ENCODE measurements around the gene KSR2.

Gene KSR2

DNA sequence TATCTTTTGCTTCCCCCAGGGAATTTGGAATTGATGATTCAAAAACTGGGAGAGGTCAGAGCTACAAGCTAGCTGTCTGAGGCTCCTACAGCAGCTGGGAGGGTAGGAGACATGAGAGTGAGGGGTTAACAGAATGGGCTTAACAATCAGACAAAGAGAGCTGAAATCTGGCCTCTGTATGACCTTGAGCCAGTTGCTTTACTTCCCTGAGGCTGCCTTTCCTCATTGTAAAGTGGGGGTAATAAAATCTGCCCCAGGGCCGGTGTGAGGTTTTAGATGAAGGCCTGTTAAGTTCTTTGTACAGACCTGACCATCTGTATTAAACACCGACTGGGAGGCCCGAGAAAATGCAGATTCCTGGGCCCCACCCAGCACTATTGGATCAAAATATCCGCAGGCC lies 443.0 kb downstream of the KSR2 start:
- Mint-ChIP-seq H3K4me3 (no peak overlapping the region), H3K4me1 (no peaks in the 10 kb centered on the region), H3K27ac (no peak overlapping the region), H3K9me3 (no peaks in the 10 kb centered on the region), H3K36me3 (no peaks in the 10 kb centered on the region)
- no peak for ATAC-seq
- no peak for DNase-seq (ENCODE audit: low spot score in 2 of 2)

DNA sequence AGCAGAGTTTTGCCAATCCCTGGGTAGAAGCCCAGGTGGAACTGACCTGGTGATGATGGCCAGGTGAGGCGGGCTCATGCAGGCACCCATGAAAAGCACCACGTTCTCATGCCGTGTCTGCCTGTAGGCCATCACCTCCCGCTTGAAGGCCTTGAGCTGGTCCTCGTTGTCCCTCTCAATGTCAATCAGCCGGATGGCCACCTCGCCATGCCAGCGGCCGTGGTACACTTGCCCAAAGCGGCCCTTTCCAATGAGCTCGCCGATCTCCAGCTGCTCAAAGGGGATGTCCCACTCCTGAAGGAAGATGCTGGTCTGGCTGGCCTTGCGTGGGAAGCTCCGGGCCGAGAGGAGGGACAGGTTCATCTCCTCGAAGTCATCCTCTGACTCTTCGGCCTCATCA lies 444.0 kb downstream of the KSR2 start:
- H3K27ac Mint-ChIP-seq, result no peak overlapping the region
- no peaks in the 10 kb centered on the region for H3K4me1 Mint-ChIP-seq
- DNase-seq (ENCODE audit: low spot score in 2 of 2) (no peak), ATAC-seq (no peak)
- no peak overlapping the region for H3K4me3 Mint-ChIP-seq
- no peaks in the 10 kb centered on the region for H3K36me3 Mint-ChIP-seq
- no peaks in the 10 kb centered on the region for H3K9me3 Mint-ChIP-seq

DNA sequence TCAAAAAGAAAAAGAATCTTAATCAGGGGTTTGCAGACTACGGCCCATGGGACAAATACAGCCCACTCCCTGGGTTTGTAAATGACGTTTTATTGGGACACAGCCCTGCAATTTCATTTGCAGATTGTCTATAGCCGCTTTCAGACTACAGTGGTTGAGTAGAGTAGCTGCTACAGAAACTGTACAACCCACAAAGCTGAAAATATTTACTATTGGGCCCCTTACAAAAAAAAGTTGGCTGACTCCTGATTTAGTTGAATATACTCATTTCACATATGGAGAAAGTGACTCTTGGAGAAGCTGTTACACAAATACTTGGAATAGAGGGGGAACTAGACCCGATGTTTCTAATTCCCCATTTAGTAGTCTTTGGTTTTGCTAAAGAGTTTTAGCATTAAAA lies 444.8 kb downstream of the KSR2 start:
- Mint-ChIP-seq H3K4me3 (no peak overlapping the region), H3K27ac (no peak overlapping the region), H3K9me3 (no peaks in the 10 kb centered on the region), H3K4me1 (no peaks in the 10 kb centered on the region), H3K36me3 (no peaks in the 10 kb centered on the region)
- no peak for ATAC-seq
- no peak for DNase-seq (ENCODE audit: low spot score in 2 of 2)

DNA sequence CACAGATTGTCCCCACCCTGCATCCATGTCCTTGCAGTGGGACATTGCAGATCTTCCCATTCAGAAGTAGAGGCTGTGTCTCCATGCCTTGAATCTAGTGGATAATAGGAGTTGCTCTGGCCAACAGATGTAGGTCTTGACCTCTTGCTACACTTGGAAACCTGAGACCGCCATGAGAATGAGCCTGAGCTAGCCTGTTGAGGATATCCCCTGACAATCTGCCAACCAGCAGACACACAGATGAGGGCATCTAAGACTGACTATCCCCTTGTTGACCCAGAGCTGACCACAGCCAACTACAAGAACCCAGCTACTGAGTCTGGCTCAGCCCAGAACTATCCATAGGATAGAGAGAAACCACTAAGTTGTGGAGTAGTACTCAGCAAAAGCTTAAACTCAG lies 446.2 kb downstream of the KSR2 start:
- no peak overlapping the region for H3K27ac Mint-ChIP-seq
- no peak for ATAC-seq
- H3K4me1 Mint-ChIP-seq, result no peaks in the 10 kb centered on the region
- no peaks in the 10 kb centered on the region for H3K36me3 Mint-ChIP-seq
- no peak for DNase-seq (ENCODE audit: low spot score in 2 of 2)
- no peak overlapping the region for H3K4me3 Mint-ChIP-seq
- peaks cover 4% of the 10 kb centered on the region for H3K9me3 Mint-ChIP-seq

DNA sequence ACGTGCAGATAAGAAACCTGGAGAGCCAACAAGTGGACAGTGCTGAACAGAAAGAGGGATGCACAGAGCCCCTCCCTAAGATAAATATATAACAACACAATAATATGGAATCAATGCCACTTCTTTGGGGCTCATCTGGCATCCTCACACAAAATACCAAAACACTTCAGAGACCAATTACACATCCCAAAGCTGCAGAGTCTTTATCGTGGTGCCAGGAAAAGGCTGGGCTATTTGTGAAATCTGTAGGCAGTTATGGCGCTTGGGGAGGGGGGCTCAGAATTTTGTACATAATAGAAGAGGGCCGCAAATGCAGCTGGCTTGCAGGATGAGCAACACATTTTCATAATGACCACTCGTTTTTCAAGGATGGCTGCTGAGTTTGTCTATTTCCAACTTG lies 446.9 kb downstream of the KSR2 start:
- no peak overlapping the region for H3K4me3 Mint-ChIP-seq
- peaks cover 4% of the 10 kb centered on the region for H3K9me3 Mint-ChIP-seq
- no peaks in the 10 kb centered on the region for H3K36me3 Mint-ChIP-seq
- ATAC-seq, result no peak
- DNase-seq (ENCODE audit: low spot score in 2 of 2), result no peak
- H3K4me1 Mint-ChIP-seq, result no peaks in the 10 kb centered on the region
- H3K27ac Mint-ChIP-seq, result no peak overlapping the region

DNA sequence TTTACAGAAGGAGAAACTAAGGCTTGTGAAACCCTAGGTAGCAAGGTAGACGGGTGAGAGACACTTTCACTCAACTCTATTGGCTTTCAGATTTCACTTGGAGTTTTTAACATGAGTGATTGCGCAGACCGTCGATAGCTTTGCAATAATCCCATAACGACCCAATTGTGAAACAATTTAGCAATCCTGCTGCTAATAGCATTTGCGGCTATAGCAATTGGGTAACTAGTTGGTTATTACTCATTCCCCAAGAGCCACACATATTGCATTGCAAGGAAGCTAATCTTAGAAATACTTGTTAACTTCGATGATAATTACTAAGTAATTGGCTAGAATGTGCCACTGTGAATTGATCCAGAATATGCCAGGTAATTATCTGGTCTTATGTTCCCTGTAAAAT lies 447.4 kb downstream of the KSR2 start:
- H3K9me3 Mint-ChIP-seq, result peaks cover 4% of the 10 kb centered on the region
- H3K36me3 Mint-ChIP-seq, result no peaks in the 10 kb centered on the region
- no peak for ATAC-seq
- H3K4me1 Mint-ChIP-seq, result no peaks in the 10 kb centered on the region
- H3K27ac Mint-ChIP-seq, result no peak overlapping the region
- H3K4me3 Mint-ChIP-seq, result no peak overlapping the region
- no peak for DNase-seq (ENCODE audit: low spot score in 2 of 2)

DNA sequence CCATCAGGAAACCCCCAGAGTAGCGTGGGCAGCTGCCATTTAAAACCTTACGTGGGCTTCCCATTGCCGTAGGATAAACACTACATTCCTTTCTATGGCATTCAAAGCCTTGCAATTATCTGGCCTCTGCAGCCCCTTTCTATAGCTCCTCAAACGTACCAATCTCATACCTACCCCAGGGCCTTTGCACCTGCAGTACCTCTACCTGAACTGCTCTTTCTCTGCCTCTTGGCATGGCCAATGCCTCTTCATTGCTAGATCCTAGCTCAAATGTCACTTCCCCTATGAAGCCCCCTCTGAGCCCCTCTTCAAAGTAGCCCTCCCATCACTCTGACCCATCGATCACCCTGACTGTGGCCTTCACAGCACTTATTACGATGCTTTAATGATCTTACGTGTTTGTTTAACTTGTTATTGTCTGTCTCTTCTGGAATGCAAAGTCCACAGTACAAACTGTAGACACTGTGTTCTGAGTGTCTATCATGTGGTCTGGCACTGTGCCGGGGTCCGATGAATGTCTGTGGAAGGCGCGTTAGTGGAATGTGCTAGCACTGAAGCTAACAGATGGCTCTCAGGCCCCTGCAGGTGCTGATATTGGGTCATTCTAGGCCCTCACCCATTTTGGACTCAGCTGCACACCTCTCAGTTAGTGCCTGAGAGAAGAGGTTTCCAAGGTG lies 450.1 kb downstream of the KSR2 start:
- Mint-ChIP-seq H3K4me1 (no peaks in the 10 kb centered on the region), H3K27ac (no peak overlapping the region), H3K4me3 (no peak overlapping the region), H3K9me3 (peaks cover 8% of the 10 kb centered on the region), H3K36me3 (no peaks in the 10 kb centered on the region)
- DNase-seq (ENCODE audit: low spot score in 2 of 2) (no peak), ATAC-seq (no peak)

DNA sequence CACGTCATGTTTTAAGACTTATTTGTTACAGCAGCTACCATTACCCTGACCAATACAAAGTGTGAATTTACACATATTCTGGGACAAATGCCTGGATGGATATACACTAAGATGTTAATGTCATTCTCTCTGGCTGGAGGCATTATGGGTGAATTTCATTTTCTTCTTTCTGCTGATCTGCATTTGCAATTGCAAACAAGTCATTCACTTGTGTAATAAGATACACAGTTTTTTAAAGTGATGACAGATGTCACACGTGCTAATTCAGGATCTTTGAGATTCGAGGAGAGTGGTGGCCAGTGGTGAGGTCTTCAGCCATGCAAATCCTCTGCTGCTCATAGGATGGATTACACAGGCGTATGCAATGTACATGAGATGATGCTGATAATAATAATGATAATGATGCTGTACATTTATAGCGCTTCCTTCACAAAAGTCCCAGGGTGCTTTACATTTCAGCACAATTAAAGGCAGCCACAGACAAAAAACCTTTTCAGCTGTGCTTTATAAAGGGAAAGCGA lies 451.5 kb downstream of the KSR2 start:
- DNase-seq (ENCODE audit: low spot score in 2 of 2), result no peak
- H3K4me3 Mint-ChIP-seq, result no peak overlapping the region
- no peak overlapping the region for H3K27ac Mint-ChIP-seq
- no peaks in the 10 kb centered on the region for H3K4me1 Mint-ChIP-seq
- peaks cover 8% of the 10 kb centered on the region for H3K9me3 Mint-ChIP-seq
- no peak for ATAC-seq
- no peaks in the 10 kb centered on the region for H3K36me3 Mint-ChIP-seq

DNA sequence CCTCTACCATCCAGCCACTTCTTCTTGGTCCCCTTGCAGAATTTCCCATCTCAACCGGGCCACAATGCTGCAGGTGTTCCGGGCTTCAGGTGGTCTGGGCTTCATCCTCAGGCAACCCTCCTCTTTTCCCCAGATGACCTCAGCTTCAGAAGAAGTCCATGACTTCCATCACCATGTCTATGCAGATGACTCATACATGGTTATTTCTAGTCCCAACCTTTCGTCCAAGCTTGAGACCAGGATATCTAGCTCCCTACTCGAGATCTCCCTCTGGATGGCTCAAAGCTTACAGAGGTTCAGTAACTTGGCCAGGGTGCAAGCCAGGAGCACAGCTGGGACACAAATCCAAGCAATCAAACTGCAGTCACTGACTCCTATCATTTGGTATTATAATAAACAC lies 452.8 kb downstream of the KSR2 start:
- H3K4me3 Mint-ChIP-seq, result no peak overlapping the region
- no peaks in the 10 kb centered on the region for H3K36me3 Mint-ChIP-seq
- H3K9me3 Mint-ChIP-seq, result peaks cover 8% of the 10 kb centered on the region
- H3K27ac Mint-ChIP-seq, result no peak overlapping the region
- DNase-seq (ENCODE audit: low spot score in 2 of 2), result no peak
- no peak for ATAC-seq
- no peaks in the 10 kb centered on the region for H3K4me1 Mint-ChIP-seq

DNA sequence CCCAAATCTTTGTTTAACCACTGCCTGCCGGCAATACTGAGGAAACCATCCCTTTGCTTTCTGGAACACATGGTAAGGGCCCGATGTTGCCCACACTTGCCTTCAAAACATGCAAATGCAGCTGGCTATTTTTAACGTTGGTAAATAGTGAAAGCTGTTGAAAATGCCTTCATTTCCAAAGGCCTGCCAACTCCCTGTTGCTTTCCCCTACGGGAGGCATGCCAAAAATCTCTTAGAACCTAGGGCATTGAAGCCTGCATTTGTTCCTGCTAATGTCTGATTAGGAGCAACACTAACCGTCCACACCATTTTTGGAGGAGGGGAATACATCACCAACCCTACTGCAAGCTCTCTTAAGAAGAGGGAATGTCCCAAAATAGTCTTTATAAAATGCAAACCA lies 454.8 kb downstream of the KSR2 start:
- H3K4me1 Mint-ChIP-seq, result no peaks in the 10 kb centered on the region
- H3K4me3 Mint-ChIP-seq, result no peak overlapping the region
- ATAC-seq (no peak), DNase-seq (ENCODE audit: low spot score in 2 of 2) (no peak)
- H3K9me3 Mint-ChIP-seq, result peaks cover 8% of the 10 kb centered on the region
- no peak overlapping the region for H3K27ac Mint-ChIP-seq
- no peaks in the 10 kb centered on the region for H3K36me3 Mint-ChIP-seq

DNA sequence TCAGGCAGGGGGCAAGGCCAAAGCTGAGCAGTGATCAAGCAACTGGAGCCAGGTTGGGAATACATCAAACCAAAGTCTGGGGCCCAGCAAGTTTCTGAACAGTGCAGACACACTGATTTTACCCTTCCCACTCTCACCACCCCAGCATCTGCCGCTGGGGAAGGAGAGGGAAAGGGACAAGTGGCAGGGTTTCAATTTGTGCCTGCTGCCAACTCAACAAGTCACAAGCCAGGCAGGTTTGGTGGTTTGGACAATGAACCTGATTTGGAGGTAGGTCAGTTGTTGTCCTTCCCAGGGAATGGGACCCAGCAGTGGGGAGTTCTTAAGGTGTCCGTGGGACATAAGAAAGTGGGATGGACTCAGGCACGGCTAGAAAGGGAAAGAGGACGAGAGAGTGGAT lies 455.4 kb downstream of the KSR2 start:
- H3K9me3 Mint-ChIP-seq, result peaks cover 4% of the 10 kb centered on the region

DNA sequence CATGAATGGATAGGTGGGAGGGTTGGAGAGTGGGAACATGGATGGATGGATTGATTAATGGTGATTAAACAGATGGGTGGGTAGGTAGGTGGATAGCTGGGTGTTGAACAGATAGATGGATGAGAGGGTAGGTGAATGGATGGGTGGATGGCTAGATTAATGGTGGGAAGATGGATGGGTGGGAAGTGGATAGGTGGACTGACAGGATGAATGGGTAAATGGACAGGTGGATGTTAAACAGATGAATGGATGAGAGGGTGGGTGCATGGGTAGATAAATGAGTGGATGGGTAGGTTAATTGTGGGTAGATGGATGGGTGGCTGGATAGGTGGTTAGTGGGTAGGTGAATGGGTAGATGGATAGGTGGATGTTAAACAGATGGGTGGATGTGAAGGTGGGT lies 460.3 kb downstream of the KSR2 start:
- Mint-ChIP-seq H3K4me1 (no peaks in the 10 kb centered on the region), H3K36me3 (no peaks in the 10 kb centered on the region), H3K9me3 (peaks cover 4% of the 10 kb centered on the region), H3K27ac (no peak overlapping the region), H3K4me3 (no peak overlapping the region)
- DNase-seq (ENCODE audit: low spot score in 2 of 2) (no peak), ATAC-seq (no peak)

More for the DNA sequence above, 455.4 kb downstream of the KSR2 start:
- no peak overlapping the region for H3K27ac Mint-ChIP-seq
- no peak overlapping the region for H3K4me3 Mint-ChIP-seq
- no peaks in the 10 kb centered on the region for H3K36me3 Mint-ChIP-seq
- no peak for DNase-seq (ENCODE audit: low spot score in 2 of 2)
- ATAC-seq, result no peak
- H3K4me1 Mint-ChIP-seq, result no peaks in the 10 kb centered on the region

DNA sequence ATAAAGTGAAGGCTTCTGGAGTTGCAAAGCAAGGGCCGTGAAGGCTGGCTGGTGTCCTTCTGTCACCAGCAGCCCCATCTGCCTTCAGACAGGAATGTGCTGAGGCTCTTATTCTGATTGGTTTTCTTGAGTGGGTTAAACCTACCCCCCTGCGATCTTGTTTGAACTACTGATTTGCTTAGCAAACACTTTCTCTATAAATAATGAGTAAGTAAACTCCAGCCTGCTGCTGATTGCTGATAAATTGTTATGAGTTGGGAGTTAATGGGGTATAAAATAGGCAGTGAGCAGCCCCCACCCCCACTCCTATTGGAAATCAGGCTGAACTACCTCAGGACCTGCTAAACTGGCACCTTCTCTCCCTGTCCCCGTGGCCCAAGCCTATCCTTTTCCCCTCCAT lies 461.2 kb downstream of the KSR2 start:
- ATAC-seq (no peak), DNase-seq (ENCODE audit: low spot score in 2 of 2) (no peak)
- H3K4me1 Mint-ChIP-seq, result no peaks in the 10 kb centered on the region
- H3K9me3 Mint-ChIP-seq, result peaks cover 4% of the 10 kb centered on the region
- no peak overlapping the region for H3K27ac Mint-ChIP-seq
- no peak overlapping the region for H3K4me3 Mint-ChIP-seq
- no peaks in the 10 kb centered on the region for H3K36me3 Mint-ChIP-seq

DNA sequence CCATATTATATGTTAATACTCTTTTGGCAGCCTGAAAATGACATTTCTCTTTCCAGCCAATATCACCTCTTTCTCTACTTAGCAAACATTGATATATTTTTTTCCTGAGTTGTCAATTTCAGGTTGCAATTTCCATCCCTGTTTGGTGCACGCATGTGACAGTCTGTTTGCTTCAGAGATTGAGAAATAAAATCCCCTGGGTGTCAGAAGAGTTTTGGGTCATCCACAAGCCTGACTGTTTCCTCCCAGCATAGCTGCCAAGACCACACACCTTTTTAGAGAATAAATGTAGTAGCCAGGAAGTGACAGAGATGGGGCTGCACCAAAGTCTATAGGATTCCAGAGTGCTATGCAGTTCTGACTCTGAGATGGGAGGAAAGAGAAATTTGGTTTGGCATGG lies 462.5 kb downstream of the KSR2 start:
- H3K36me3 Mint-ChIP-seq, result no peaks in the 10 kb centered on the region
- DNase-seq (ENCODE audit: low spot score in 2 of 2) (no peak), ATAC-seq (no peak)
- H3K9me3 Mint-ChIP-seq, result peaks cover 4% of the 10 kb centered on the region
- H3K27ac Mint-ChIP-seq, result no peak overlapping the region
- no peak overlapping the region for H3K4me3 Mint-ChIP-seq
- H3K4me1 Mint-ChIP-seq, result no peaks in the 10 kb centered on the region

DNA sequence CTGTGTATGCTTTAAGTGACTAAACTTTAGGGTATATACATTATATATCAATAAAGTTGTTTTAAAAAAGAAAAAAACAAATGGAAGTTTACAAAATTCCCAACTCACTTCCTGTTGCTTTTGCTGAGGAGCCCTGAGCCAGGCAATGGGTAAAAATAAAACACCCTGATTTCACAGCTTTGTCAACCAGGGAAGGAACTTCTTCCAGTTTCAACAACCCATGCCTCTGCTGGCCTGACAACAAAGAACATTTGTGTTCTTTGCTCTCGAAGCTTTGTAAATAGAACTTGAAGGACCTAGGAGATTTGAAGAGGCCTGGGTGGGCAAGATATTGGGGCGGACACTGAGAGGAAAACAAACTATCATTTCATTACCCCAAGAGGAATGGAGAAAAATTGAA lies 466.2 kb downstream of the KSR2 start:
- DNase-seq (ENCODE audit: low spot score in 2 of 2) (no peak), ATAC-seq (no peak)
- Mint-ChIP-seq H3K36me3 (no peaks in the 10 kb centered on the region), H3K4me1 (no peaks in the 10 kb centered on the region), H3K4me3 (no peak overlapping the region), H3K9me3 (peaks cover 4% of the 10 kb centered on the region), H3K27ac (no peak overlapping the region)

DNA sequence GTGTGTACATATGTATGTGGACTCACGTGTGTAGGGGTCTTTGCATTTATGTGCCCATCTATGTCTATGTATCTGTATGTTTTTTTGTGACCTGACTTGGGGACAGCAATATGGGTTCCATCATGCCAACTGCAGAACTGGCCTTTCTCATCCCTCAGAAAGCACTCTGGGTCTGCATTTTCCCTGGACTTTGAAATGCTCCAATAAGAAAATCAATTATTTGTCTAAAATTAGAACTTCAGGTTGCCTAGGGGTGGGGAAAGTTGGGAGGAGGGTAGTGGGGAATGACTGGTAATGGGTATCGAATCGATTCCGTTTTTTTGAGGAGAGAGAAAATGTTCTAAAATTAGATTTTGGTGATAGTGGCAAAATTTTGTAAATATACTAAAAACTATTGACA lies 466.6 kb downstream of the KSR2 start:
- ATAC-seq, result no peak
- Mint-ChIP-seq H3K9me3 (peaks cover 4% of the 10 kb centered on the region), H3K4me1 (no peaks in the 10 kb centered on the region), H3K4me3 (no peak overlapping the region), H3K27ac (no peak overlapping the region), H3K36me3 (no peaks in the 10 kb centered on the region)
- DNase-seq (ENCODE audit: low spot score in 2 of 2), result no peak

All from stimulated activated effector memory CD8-positive, alpha-beta T cell treated with anti-CD3 and anti-CD28 coated beads, Interleukin-12 subunit alpha, Interleukin-12 subunit beta, amount 100 ng/mL, for 72 hours (primary cell).